SK-N-MC (cell line): Measurements from ENCODE around the gene ADRM1.

Experiments
- DNase-seq: peaks from one replicate; pipeline ENCODE4 v3.0.0-alpha.2; 2011; ENCODE audit warnings: low read depth, low spot score
- H3K27ac ChIP-seq: fragments of 200-600 bp; sonication (generic); 2 replicates; pipeline ENCODE4 v1.5.1; 2016; ENCODE audit warnings: mixed run types
- H3K36me3 ChIP-seq: fragments of 200-600 bp; sonication (generic); 2 replicates; pipeline ENCODE4 v1.6.1; 2017; ENCODE audit warnings: antibody characterized with exemption, low read length, mixed read lengths; ENCODE audit not compliant: insufficient read depth
- H3K4me3 ChIP-seq: fragments of 200-600 bp; sonication (generic); 2 replicates; pipeline ENCODE4 v1.5.1; 2016
- H3K9ac ChIP-seq: fragments of 200-600 bp; sonication (generic); 2 replicates; pipeline ENCODE4 v1.8.0; 2017; ENCODE audit warnings: mixed run types, mixed read lengths; ENCODE audit not compliant: insufficient read length
- H3K9me3 ChIP-seq: fragments of 200-600 bp; sonication (generic); 2 replicates; pipeline ENCODE4 v1.6.1; 2017; ENCODE audit warnings: low read depth, mild to moderate bottlenecking, antibody characterized with exemption, low read length, moderate library complexity, mixed read lengths
- EZH2 ChIP-seq: fragments of 200-600 bp; sonication (generic); IDR thresholded peaks from one replicate; pipeline ENCODE4 v1.6.1; 2017; ENCODE audit warnings: antibody characterized with exemption
- FOXP2 ChIP-seq: optimal IDR thresholded peaks from 2 replicates; pipeline ENCODE3; 2011; ENCODE audit warnings: mild to moderate bottlenecking, moderate library complexity; ENCODE audit not compliant: insufficient read depth; ENCODE audit errors: extremely low read length, control extremely low read depth
- POLR2AphosphoS5 ChIP-seq: IDR thresholded peaks from 2 replicates; pipeline ENCODE4 v1.6.1; 2012; ENCODE audit warnings: mild to moderate bottlenecking, low read depth, low read length, borderline replicate concordance

The ADRM1 gene

DNA sequence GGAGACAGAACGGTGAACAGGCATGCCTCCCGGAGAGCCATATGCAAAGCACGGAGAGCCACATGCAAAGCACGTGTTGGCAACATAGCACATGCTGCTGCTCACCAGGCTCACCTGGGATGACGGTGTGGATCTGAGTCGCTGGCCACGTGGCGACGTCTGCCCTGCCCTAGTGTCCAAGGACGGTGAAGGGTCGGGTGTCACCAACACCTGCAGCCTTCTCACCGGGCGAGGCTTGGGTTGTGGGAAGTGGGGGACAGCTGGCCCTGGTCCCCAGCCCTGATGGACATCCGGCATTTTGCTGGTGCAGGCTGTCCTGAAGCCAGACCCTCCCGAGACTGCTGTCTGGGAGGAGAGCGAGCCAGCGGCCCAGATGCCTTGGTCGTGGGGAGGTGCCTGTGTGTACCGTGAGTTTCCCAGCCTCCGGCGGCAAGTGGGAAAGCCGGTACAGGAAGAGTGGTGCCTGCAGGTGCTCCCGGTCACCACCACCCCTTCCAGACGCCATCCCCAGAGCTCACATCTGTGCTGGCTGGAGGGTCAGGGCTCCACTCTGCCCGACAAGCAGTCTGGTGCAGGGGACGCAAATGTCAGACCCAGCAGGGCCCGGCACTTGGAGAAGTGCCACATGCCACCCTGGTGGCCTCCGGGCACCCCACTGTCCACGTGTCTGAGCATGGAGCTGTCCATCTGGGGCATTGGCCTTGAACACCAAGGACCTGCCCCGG lies 5.9 kb upstream of the ADRM1 start:
- Histone ChIP-seq H3K4me3 (no peak overlapping the region), H3K9ac (no peak overlapping the region), H3K9me3 (no peaks in the 10 kb centered on the region), H3K36me3 (no peaks in the 10 kb centered on the region), H3K27ac (no peak overlapping the region)
- no peak for TF ChIP-seq POLR2AphosphoS5
- no peak for TF ChIP-seq FOXP2
- TF ChIP-seq EZH2: no peak
- DNase-seq: no peak

DNA sequence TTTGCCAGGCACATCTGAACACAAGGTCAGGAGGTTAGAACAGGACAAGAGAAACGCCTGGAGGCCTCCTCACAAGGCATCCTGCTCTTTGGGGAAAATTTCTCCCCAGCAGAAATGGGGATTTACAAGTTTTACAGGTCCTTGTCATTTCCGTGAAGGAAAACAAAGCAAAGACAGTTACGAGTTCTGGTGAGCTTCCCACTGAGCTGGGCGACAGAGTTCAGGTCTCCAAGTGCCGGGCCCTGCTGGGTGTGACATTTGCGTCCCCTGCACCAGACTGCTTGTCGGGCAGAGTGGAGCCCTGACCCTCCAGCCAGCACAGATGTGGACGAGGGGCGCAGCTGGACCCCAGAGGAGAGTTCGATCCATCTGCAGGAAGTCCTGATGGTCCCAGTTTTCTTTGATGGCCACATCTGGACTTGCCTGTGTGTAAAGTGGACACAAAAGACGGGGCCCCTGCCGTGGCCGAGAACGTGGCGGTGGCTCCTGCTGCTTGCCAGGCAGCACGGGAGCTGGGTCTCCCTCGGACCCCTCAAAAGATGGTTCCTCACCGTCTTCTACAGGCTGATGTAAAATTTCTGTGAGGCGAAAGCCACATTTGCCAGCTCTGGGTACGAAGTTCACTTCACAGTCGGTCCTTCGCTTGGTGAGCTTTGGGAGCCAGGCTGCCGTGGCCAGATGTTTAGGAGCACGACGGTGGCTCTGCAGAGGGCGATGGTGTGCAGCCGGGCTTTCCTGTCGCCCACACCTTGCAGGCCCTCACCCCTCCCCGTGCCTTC lies 5.2 kb upstream of the ADRM1 start:
- H3K4me3 ChIP-seq: no peak overlapping the region
- no peak for DNase-seq
- no peak overlapping the region for H3K27ac ChIP-seq
- H3K9me3 ChIP-seq: no peaks in the 10 kb centered on the region
- no peaks in the 10 kb centered on the region for H3K36me3 ChIP-seq
- no peak overlapping the region for H3K9ac ChIP-seq
- TF ChIP-seq EZH2 (no peak), POLR2AphosphoS5 (no peak), FOXP2 (no peak)

DNA sequence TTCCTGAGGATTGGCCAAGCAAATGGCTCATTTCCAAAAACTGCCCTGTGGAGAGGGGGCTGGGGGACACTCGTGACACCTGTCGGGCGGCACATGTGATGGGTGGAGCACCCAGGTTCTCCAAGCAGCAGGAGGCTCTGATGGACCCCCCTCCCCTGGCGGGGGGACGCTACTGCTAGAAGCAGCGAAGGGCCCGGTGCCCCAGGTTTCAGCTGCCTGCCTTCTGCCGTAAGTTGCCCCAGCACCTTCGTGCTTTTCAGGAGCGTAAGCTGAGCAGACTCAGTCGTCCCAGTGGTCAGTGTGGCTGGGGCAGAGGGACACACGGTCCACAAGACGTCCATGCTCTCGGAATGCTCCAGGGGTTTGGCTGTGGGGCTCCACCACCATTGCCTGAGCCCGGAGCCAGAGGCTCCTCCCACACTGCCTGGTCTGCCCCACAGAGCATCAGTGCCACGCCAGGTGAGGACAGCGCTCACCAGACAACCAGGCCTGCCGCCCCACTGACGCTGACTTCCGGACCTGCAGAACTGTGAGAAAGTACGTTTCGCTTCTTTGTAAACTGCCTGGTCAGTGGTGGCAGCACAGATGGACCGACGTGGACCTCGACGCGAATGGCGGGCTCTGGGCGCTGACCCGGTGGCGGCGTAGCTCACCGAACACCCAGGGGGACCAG lies 4.1 kb upstream of the ADRM1 start:
- no peak for TF ChIP-seq EZH2
- no peak for TF ChIP-seq POLR2AphosphoS5
- no peak for TF ChIP-seq FOXP2
- Histone ChIP-seq H3K4me3 (no peak overlapping the region), H3K9me3 (no peaks in the 10 kb centered on the region), H3K27ac (no peak overlapping the region), H3K9ac (no peak overlapping the region), H3K36me3 (no peaks in the 10 kb centered on the region)
- no peak for DNase-seq

DNA sequence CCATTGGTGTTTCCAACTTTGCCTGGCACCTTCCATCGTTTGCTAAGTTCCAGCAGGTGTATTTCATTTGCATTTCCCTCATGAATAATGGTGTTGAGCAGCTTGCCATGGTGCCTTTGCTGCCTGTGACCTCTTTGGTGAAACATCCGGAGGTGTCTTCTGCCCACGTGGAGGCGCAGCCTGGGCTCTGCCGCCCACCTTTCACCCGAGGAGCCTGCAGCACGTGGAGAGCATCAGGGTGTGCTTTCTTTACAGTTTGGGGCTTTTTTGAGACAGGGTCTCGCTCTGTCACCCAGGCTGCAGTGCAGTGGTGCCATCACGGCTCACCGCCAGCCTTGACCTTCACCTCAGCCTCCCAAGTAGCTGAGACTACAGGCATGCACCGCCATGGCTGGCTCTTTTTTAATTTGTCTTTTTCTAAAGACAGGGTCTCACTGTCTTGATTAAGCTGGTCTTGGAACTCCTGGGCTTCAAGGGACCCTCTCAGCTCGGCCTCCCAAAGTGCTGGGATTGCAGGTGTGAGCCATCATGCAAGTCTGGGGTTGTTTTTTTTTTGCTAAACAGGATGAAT lies 3.0 kb upstream of the ADRM1 start:
- no peak overlapping the region for H3K4me3 ChIP-seq
- no peaks in the 10 kb centered on the region for H3K9me3 ChIP-seq
- no peak overlapping the region for H3K27ac ChIP-seq
- H3K36me3 ChIP-seq: peaks cover 7% of the 10 kb centered on the region
- TF ChIP-seq FOXP2: no peak
- TF ChIP-seq EZH2: no peak
- no peak for TF ChIP-seq POLR2AphosphoS5
- DNase-seq: no peak
- no peak overlapping the region for H3K9ac ChIP-seq

DNA sequence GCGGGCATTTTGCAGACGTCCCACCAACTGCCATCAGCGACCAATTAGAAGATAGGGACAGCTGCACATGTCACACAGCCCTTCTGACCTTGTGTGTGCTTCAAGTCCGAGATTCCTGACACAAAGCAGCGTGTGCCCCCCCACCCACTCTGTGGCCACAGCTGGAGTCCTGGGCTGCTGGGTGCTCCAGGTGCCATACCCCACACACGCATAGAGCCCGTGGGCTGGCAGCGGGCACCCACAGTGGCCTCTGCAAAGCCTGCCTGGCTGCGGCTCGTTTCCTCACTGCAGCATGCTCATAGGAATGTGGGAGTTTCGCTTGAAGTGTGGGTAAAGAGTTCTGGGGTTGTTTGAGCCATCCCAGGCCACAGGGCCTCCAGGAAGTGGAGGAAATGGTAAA lies 2.5 kb upstream of the ADRM1 start:
- no peak overlapping the region for H3K4me3 ChIP-seq
- peaks cover 12% of the 10 kb centered on the region for H3K36me3 ChIP-seq
- DNase-seq: no peak
- H3K27ac ChIP-seq: no peak overlapping the region
- TF ChIP-seq FOXP2 (no peak), POLR2AphosphoS5 (no peak), EZH2 (no peak)
- no peak overlapping the region for H3K9ac ChIP-seq
- no peaks in the 10 kb centered on the region for H3K9me3 ChIP-seq

DNA sequence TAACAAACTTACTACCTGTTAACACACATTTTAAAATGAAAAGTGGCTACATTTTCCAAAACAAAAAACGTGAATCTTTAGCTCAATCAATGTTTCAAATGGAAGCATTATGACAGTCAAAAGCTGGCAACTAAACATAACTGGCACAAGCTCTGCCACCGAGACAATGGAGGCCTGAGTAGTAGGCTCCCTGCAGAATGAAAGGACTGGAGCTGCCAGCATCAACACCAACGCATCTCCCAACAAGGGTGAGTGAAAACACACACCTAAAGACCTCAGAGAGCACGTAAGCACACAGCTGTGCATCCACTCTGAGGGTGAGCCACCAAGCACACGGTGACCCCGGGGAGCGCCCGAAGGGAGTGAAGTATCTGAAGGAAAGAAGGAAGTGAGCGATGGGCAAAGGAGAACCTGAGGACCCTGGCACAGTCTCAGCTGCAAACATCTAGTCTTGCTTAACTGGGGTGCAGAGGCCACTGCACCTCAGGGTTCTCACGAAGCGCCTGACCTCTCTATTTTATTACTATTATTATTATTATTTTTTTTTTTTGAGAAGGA lies 1.6 kb upstream of the ADRM1 start:
- Histone ChIP-seq H3K9me3 (no peaks in the 10 kb centered on the region), H3K9ac (no peak overlapping the region), H3K27ac (no peak overlapping the region), H3K4me3 (no peak overlapping the region), H3K36me3 (peaks cover 21% of the 10 kb centered on the region)
- DNase-seq: no peak
- TF ChIP-seq FOXP2 (no peak), EZH2 (no peak), POLR2AphosphoS5 (no peak)

DNA sequence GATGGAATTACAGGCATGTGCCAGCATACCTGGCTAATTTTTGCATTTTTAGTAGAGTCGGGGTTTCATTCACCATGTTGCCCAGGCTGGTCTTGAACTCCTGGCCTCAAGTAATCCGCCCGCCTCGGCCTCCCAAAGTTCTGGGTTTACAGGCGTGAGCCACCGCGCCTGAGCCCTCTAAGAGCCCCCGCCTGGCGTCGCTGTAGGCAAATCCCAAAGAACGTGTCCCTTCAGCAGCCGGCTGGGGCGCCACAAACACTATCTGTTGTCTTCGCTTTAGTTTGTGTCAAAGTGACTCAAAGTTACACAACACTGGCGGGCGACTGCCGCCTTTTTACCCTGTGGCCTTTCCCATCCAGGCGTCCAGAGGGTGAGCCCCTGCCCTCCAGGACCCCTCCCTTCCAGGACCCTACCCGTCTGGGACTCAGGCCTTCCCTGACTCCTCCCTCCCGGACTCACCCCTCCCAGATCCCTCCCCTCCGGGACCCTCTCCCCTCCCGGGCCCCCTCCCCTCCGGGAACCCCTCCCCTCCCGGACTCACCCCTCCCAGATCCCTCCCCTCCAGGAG lies 940 bp upstream of the ADRM1 start:
- Histone ChIP-seq H3K36me3 (peaks cover 28% of the 10 kb centered on the region), H3K27ac (peak overlapping the region; percentile 96; the same call in 1 of the 2 replicates)

DNA sequence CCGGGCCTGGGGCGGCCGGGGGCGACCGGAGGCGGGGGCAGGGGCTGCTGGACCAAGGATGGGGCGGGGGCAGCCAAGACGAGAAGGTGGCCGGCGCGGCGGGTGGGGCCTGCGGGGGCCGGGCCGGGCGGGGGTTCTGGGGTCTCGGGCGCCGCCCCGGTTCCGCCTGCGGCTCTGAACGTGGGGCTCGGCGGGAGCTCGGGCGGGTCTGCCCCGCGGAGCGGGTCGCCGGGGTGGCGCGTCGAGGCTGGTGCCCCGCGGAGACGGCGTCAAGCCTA lies 204 bp downstream of the ADRM1 start:
- H3K9ac ChIP-seq: peak overlapping the region; percentile 90
- H3K27ac ChIP-seq: peak overlapping the region; percentile 64; the same call in 1 of the 2 replicates
- peaks cover 39% of the 10 kb centered on the region for H3K36me3 ChIP-seq
- TF ChIP-seq POLR2AphosphoS5 (no peak), FOXP2 (no peak), EZH2 (no peak)
- no peak for DNase-seq
- peak overlapping the region; percentile 99 for H3K4me3 ChIP-seq
- H3K9me3 ChIP-seq: no peaks in the 10 kb centered on the region

More for the DNA sequence above, 940 bp upstream of the ADRM1 start:
- no peaks in the 10 kb centered on the region for H3K9me3 ChIP-seq
- TF ChIP-seq FOXP2 (no peak), EZH2 (no peak), POLR2AphosphoS5 (no peak)
- DNase-seq: peak; percentile 67
- H3K4me3 ChIP-seq: peak overlapping the region; percentile 99
- H3K9ac ChIP-seq: peak overlapping the region; percentile 92
